Natural killer cell treated with Interleukin-12 subunit alpha and Interleukin-12 subunit beta and Interleukin-15 and Interleukin-18, amount 100 ng/mL, for 72 hours (primary cell): ENCODE data around the gene TTC9C. TPM values are rescaled to one million over a fixed set of nuclear protein-coding genes. Genes with fewer than 3 reads are reported as not detected.
"Not testable (repeated sequence)": the region's sequence is repeated elsewhere in the genome, so short reads cannot be mapped to it uniquely, and the experiment has no call there.

Experiments used
- ATAC-seq, 2 donors: fragments of 150-1000 bp; cut with Tn5 transposase in 1 of 2; sonication (Bioruptor Pico), chemical (Tn5 transposase) in 1 of 2; 2 replicates each; pipeline ENCODE4 v1.10.0; 2021
- DNase-seq: peaks from one replicate; pipeline ENCODE4 v3.0.0; 2022; ENCODE audit warnings: low spot score
- H3K27ac Mint-ChIP-seq, 2 donors: 1 replicate in 1 of 2; 2 replicates in 1 of 2; pipeline ENCODE4 v1.8.0; 2022; ENCODE audit warnings: mixed read lengths in 2 of 2, mild to moderate bottlenecking in 1 of 2, moderate library complexity in 1 of 2
- H3K27me3 Mint-ChIP-seq, 2 donors: 1 replicate in 1 of 2; 2 replicates in 1 of 2; pipeline ENCODE4 v1.8.0; 2022; ENCODE audit warnings: mixed read lengths in 2 of 2
- H3K36me3 Mint-ChIP-seq: one replicate; pipeline ENCODE4 v1.8.0; 2022; ENCODE audit warnings: mixed read lengths
- H3K4me1 Mint-ChIP-seq, 2 donors: 1 replicate in 1 of 2; 2 replicates in 1 of 2; pipeline ENCODE4 v1.8.0; 2022; ENCODE audit warnings: low read depth in 2 of 2, mixed read lengths in 2 of 2, mild to moderate bottlenecking in 1 of 2
- H3K4me3 Mint-ChIP-seq: one replicate; pipeline ENCODE4 v1.8.0; 2022; ENCODE audit warnings: mixed read lengths
- H3K9me3 Mint-ChIP-seq: 2 replicates; pipeline ENCODE4 v1.8.0; 2022; ENCODE audit warnings: mixed read lengths
- total RNA-seq, 2 donors: library from RNA; stranded (reverse); gene quantifications; one replicate each; pipeline ENCODE4 v1.2.3, GENCODE V29; 2022

TTC9C gene
- total RNA-seq, 2 donors from 2014 or later: 36.8 to 39.4 TPM

GRCh38 chr11:62747475-62748160 lies 19.3 kb downstream of the TTC9C start:
- no peak for ATAC-seq
- DNase-seq: no peak
- Mint-ChIP-seq H3K27me3 (no peaks in the 10 kb centered on the region), H3K9me3 (no peaks in the 10 kb centered on the region), H3K4me1 (peaks cover 6% of the 10 kb centered on the region in 2 donors), H3K36me3 (no peaks in the 10 kb centered on the region), H3K27ac (no peak overlapping the region), H3K4me3 (no peak overlapping the region)

DNA sequence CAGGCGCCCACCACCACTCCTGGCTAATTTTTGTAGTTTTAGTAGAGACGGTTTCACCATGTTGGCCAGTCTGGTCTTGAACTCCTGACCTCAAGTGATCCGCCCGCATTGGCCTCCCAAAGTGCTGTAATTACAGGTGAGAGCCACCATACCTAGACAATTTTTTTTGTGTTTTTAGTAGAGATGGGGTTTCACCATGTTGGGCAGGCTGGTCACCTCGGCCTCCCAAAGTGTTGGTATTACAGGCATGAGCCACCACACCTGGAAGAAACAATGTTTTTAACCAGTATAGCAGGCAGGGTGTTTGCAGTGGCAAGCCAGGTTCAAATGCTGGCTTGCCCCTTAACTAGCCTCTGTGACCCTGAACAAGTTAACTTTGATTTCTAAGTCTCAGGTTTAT lies 21.6 kb downstream of the TTC9C start:
- not testable (repeated sequence) for DNase-seq, H3K36me3 Mint-ChIP-seq, ATAC-seq, H3K9me3 Mint-ChIP-seq, H3K27me3 Mint-ChIP-seq, H3K4me3 Mint-ChIP-seq, H3K27ac Mint-ChIP-seq, H3K4me1 Mint-ChIP-seq

GRCh38 chr11:62752177-62752785 lies 24.0 kb downstream of the TTC9C start:
- no peaks in the 10 kb centered on the region for H3K27me3 Mint-ChIP-seq
- no peaks in the 10 kb centered on the region for H3K36me3 Mint-ChIP-seq
- no peak overlapping the region for H3K4me3 Mint-ChIP-seq
- no peak for ATAC-seq
- no peaks in the 10 kb centered on the region for H3K9me3 Mint-ChIP-seq
- H3K27ac Mint-ChIP-seq: peak overlapping the region in 1 of 2 donors; percentile 90
- peaks cover 6 to 9% of the 10 kb centered on the region in 2 donors for H3K4me1 Mint-ChIP-seq
- DNase-seq: no peak

DNA sequence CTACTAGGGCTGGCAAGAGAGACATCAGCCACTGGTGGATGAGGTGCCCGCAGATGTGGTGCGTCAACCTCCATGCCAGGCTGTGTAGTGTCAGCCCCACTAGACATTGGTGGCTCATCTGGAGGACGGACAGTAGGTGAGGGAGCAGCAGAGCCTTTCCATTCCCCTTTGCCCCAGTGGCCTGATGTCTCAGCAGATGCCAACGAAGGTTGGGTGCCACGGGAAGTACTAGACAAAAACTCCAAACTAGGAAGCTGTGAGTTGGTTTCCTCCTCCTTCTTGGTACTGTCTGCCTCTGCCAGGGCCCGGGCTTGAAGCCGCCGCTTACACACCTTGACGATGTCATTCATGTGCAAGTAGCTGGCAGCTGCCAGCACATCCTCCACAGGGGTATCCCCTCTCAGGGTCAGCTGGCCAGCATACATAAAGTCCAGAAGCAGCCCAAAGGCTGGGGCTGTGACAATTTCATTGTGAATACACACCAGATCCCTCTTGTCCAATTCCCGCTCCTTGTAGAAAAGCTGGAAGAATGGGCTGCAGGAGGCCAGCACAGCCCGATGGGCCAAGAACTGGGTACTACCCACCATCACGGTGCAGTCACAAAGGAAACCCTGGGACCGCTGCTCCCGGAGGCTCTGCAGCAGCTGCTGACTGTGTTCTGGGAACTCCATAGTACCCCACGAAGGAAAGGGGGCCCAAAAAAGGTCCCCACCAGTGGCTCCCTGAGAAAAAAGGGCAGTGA lies 24.9 kb downstream of the TTC9C start:
- H3K4me1 Mint-ChIP-seq: peaks cover 6 to 9% of the 10 kb centered on the region in 2 donors
- no peaks in the 10 kb centered on the region for H3K27me3 Mint-ChIP-seq
- H3K9me3 Mint-ChIP-seq: no peaks in the 10 kb centered on the region
- H3K27ac Mint-ChIP-seq: peak overlapping the region; percentile 79 to 90
- ATAC-seq (no peak), DNase-seq (no peak)
- peak overlapping the region; percentile 90 for H3K4me3 Mint-ChIP-seq
- no peaks in the 10 kb centered on the region for H3K36me3 Mint-ChIP-seq

DNA sequence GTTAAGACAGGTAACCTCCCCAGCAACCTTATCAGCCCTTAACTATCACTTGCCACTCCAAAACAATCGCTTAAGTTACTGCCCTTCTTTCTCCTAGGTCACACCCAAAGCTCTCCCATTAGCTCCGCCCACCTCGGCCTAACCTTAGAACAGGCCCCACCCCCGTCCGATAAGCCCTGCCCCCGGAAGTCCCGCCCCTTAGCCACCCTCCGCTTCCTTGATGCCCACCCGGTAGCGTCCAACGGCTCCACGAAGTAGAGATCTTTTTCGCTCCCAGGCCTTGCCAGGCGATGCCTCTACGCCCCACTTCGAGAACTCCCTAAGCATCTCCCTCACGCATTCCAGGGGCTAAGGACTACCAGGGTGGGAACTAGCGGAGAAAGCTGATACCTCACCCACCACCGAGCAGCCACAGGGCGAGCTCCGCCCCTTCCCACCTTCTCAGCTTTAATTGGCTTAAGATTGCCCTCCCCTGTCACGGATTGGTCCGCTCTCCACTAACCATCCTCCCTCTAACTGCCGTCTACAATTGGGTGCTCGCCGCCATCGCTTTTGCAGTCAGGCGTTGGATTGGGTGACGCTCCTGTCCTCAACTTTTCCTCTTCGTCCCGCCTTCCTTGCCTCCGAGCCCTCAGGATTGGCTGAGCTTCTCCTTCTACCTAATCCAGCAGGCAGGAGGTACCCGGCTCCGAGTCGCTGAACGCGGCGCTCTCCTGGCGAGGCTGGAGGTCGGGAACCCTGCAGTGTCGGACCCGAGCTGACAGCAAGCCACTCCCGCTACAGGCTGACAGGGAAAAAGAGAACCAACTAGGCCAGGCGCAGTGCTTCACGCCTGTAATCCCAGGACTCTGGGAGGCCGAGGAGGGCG lies 25.7 kb downstream of the TTC9C start, which contains the start of gene ZBTB3:
Gene ZBTB3 (minus strand): TSS at position 425 of the 868 bp plus-strand sequence. CDS start 496 bp downstream, outside the sequence.
- Mint-ChIP-seq H3K27ac (peak within 1 kb of the TSS; percentile 79 to 90), H3K9me3 (no peaks in the 10 kb centered on the region), H3K36me3 (no peaks in the 10 kb centered on the region), H3K4me3 (peak within 1 kb of the TSS; percentile 90), H3K27me3 (no peaks in the 10 kb centered on the region), H3K4me1 (peaks cover 2 to 6% of the 10 kb centered on the region in 2 donors)
- ATAC-seq (peak; percentile 98), DNase-seq (peak; percentile 98)

DNA sequence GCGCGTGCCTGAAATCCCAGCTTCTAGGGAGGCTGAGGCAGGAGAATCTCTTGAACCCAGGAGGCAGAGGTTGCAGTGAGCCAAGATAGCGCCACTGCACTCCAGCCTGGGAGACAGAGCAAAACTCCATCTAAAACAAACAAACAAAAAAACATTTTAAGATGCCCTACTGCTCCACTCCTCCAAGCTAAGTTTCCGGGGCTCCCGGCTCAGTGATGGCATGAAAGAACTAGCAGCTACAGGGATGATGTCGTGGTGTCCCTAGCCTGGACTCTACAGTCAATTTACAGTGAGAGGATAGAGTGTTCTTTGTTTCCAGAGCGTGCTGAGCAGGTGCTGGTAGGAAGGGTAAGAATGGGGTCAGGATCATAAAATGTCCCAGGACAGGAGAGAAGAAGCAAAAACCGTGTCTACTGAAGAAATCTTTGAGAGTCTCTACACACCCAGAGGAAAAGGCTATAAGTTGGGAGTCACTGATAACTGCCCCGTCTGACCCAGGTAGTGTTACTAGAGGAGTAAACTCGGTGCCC lies 26.9 kb downstream of the TTC9C start:
- H3K27me3 Mint-ChIP-seq: no peaks in the 10 kb centered on the region
- H3K4me3 Mint-ChIP-seq: peak overlapping the region; percentile 41

GRCh38 chr11:62757846-62758788 lies 29.8 kb downstream of the TTC9C start:
- no peaks in the 10 kb centered on the region for H3K36me3 Mint-ChIP-seq
- H3K27me3 Mint-ChIP-seq: no peaks in the 10 kb centered on the region
- H3K27ac Mint-ChIP-seq: no peak overlapping the region
- no peak for ATAC-seq
- no peak overlapping the region for H3K4me3 Mint-ChIP-seq
- H3K9me3 Mint-ChIP-seq: no peaks in the 10 kb centered on the region
- no peak for DNase-seq
- peaks cover 14% of the 10 kb centered on the region in 2 donors for H3K4me1 Mint-ChIP-seq

More for the DNA sequence above, 26.9 kb downstream of the TTC9C start:
- H3K27ac Mint-ChIP-seq: no peak overlapping the region
- H3K36me3 Mint-ChIP-seq: no peaks in the 10 kb centered on the region
- DNase-seq: no peak
- ATAC-seq: no peak
- peaks cover 0 to 3% of the 10 kb centered on the region in 2 donors for H3K4me1 Mint-ChIP-seq
- H3K9me3 Mint-ChIP-seq: no peaks in the 10 kb centered on the region

- H3K4me1 Mint-ChIP-seq: peaks cover 11 to 14% of the 10 kb centered on the region in 2 donors
- peak overlapping the region; percentile 80 to 95 for H3K27ac Mint-ChIP-seq
- not testable (repeated sequence) for H3K9me3 Mint-ChIP-seq, H3K36me3 Mint-ChIP-seq, H3K27me3 Mint-ChIP-seq, ATAC-seq, DNase-seq
- H3K4me3 Mint-ChIP-seq: peak overlapping the region; percentile 93
Measured at GRCh38 chr11:62760867-62761227, 32.6 kb downstream of the TTC9C start.

DNA sequence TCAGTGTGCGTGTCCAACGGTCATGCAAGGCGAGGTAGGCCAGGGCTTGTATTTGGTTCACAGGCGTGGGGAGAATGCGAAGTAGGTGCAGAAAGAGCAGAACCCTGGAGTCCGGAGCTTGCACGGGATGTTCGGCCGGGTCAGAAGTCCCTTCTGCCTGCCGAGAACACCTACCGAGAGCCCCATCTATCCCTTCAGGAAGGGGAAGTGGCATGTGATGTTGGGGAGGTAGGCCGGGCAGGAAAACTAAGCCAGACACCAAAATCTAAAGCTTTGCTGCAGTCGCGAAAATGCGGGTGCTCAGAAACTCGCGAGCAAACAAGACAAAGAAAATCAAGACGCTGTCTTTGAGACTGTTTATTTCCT lies 42.5 kb downstream of the TTC9C start:
- peak overlapping the region; percentile 86 for H3K4me3 Mint-ChIP-seq
- peak overlapping the region; percentile 82 to 87 for H3K27ac Mint-ChIP-seq
- H3K36me3 Mint-ChIP-seq: no peaks in the 10 kb centered on the region
- no peaks in the 10 kb centered on the region for H3K9me3 Mint-ChIP-seq
- no peaks in the 10 kb centered on the region for H3K27me3 Mint-ChIP-seq
- peaks cover 14 to 15% of the 10 kb centered on the region in 2 donors for H3K4me1 Mint-ChIP-seq
- DNase-seq (peak; percentile 61), ATAC-seq (no peak)

DNA sequence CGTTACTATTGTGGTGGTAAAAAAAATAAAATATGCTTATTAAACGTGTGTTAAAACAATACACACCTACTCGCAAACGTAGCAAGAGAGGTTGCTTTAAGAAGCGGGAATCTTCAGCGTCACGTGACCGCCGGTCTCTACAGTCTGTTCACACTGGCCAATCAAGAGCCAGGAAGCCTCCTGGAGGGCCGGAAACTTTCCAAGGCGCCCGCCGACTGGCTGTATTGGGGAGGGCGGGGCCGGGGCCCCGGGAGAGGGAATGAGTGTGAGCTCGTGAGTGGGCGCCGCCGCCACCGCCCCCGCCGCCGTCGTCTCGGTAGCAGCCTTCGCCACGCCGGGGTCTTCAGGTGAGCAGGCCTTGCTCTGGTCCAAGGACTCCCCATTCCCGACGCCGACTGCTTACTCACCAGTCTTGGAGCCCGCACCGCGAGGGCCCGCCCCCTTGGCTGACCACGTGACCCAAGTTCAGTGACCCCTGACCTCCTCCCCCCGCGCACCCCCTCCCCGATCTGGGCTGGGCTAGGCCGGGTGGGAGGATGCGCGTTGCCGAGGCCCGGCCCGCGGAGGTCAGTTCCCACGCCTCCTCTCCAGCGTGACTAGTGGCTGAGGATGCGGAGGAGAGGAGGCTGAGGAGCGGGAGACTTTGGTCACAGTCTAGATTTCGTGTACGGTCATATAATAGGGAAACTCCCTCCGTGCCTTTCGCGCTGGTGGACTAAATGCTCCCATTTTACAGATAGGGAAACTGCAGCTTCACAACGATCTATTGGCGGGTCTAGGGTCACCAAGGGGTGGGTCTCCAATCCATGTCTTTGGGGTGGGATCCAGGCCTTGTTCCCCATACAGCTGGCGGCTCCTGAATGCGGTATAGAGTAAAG lies 43.1 kb downstream of the TTC9C start, which contains the start of gene TAF6L:
Gene TAF6L (plus strand): TSS at position 253 of the 878 bp plus-strand sequence. CDS start 4,388 bp downstream, outside the sequence.
- H3K9me3 Mint-ChIP-seq: no peaks in the 10 kb centered on the region
- H3K4me1 Mint-ChIP-seq: peaks cover 14 to 15% of the 10 kb centered on the region in 2 donors
- DNase-seq (peak; percentile 96), ATAC-seq (peak; percentile 94 to 96)
- peak within 1 kb of the TSS; percentile 82 to 87 for H3K27ac Mint-ChIP-seq
- no peaks in the 10 kb centered on the region for H3K27me3 Mint-ChIP-seq
- H3K4me3 Mint-ChIP-seq: peak within 1 kb of the TSS; percentile 86
- H3K36me3 Mint-ChIP-seq: no peaks in the 10 kb centered on the region

DNA sequence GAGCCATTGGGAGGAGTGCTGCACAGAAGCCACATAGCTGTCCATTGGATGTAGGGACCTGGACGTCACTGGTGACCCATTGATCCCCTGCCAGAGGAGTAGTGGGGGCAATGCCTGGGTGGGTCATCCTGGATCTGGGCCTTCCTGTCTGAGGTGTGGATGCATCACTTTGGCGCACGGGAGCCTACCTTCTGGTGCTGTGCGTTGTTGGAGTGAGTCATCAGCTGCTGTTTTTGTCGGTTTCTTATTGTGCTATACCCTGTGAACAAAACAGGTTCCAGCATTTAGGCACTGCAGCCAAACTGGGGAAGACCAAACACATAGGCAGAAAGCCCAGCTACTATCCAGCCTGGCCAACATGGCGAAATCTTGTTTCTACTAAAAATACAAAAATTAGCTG lies 46.1 kb downstream of the TTC9C start:
- ATAC-seq (no peak), DNase-seq (peak; percentile 34)
- Mint-ChIP-seq H3K4me1 (peaks cover 20 to 21% of the 10 kb centered on the region in 2 donors), H3K27me3 (no peaks in the 10 kb centered on the region), H3K9me3 (no peaks in the 10 kb centered on the region), H3K27ac (no peak overlapping the region), H3K36me3 (no peaks in the 10 kb centered on the region), H3K4me3 (no peak overlapping the region)
